Fibroblast of skin of scalp (primary cell): ENCODE measurements around the gene MAGEA3.
"Not testable (repeated sequence)": the region's sequence is repeated elsewhere in the genome, so short reads cannot be mapped to it uniquely, and the experiment has no call there.

Experiments used
- DNase-seq: peaks from one replicate; pipeline ENCODE4 v3.0.0-alpha.2; 2013

MAGEA3 gene

GRCh38 chrX:152736528-152736927 is 37.9 kb downstream of the MAGEA3 start:
- DNase-seq = not testable (repeated sequence)

- DNase-seq = no peak
These were observed 40.0 kb downstream of the MAGEA3 start for GRCh38 chrX:152738560-152738959.
